Hair follicle dermal papilla cell (primary cell): ENCODE results near the gene CXCR2. TPM values are rescaled to one million over a fixed set of nuclear protein-coding genes. Genes with fewer than 3 reads are reported as not detected.

ENCODE experiments used
- total RNA-seq: library from RNA; depleted of rRNA; stranded (reverse); fragments of >200 nt; gene quantifications from 2 replicates; pipeline ENCODE4 v1.2.3, GENCODE V29; 2012

CXCR2 gene
- total RNA-seq, result not detected in 2 replicates

DNA sequence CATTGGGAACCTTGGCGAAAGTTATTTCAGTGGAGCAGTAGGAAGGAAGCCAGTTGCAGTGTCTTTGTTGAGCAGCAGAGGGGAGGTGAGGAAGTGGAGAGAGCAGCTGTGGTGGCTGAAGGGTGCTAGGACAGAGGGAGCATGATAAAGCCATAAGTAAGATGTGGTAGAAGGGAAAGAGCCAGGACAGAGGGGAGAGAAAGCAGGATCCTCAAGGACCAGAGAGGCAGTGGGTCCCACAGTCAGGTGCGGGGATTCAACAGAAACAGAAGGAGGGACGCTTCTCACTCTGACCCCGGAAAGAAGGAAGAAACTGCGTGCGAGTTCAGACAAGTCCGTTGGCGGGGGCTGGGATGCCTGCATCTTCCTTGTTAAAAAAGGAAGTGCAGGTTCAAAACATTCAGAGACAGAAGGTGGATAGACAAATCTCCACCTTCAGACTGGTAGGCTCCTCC lies at the start of gene CXCR2:
Gene CXCR2, plus strand, starts transcription at position 403 of the 455 bp plus-strand sequence. CDS start 8,774 bp downstream, outside the sequence.

DNA sequence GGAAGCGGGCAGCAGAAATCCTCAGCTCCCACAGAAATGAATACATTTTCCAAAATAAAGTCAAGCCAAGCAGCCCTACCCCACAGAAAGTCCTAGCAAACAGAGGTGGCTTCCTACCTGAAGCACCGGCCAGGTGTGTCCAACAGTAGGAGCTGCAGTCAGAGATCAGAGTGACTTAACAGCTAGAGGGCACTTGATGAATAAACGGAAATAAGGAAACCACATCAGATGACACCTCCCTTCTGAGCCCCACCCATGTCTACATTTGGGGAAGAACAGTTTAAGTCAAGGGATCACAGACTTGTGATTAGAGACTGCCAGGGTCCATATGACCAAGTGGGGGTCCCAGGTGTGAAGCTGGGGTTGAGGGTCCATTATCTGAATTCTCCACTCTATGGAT lies 41.0 kb downstream of the CXCR2 start, which contains the start of gene CXCR1:
Gene CXCR1, minus strand, starts transcription at position 172 of the 400 bp plus-strand sequence. CDS start 1,751 bp downstream, outside the sequence.

Other genes with a start within 250 kb of the CXCR2 start
- gene TNS1, start 123.0 kb upstream of the CXCR2 start, total RNA-seq, result 91.5 and 96.4 TPM in 2 replicates
- not detected in 2 replicates for gene RUFY4, start 56.8 kb upstream of the CXCR2 start, total RNA-seq
- gene CXCR1, start 40.9 kb downstream of the CXCR2 start, total RNA-seq, result not detected in 2 replicates
- 266 and 299 TPM in 2 replicates for gene ARPC2, start 91.2 kb downstream of the CXCR2 start, total RNA-seq
- 0.24 and 0.32 TPM in 2 replicates for gene GPBAR1, start 135.0 kb downstream of the CXCR2 start, total RNA-seq
- gene AAMP, start 144.1 kb downstream of the CXCR2 start, total RNA-seq, result 73.2 and 79.1 TPM in 2 replicates
- 17.5 and 18.1 TPM in 2 replicates for gene PNKD, start 144.5 kb downstream of the CXCR2 start, total RNA-seq
- gene TMBIM1, start 166.5 kb downstream of the CXCR2 start, total RNA-seq, result 175 and 210 TPM in 2 replicates
- not detected in 2 replicates for gene CATIP, start 230.8 kb downstream of the CXCR2 start, total RNA-seq